Hematopoietic multipotent progenitor cell treated with erythropoietin and hydrocortisone succinate and interleukin-3 and kit ligand, for 6 days (in vitro differentiated cells): ENCODE results near the gene CRIP2.

ENCODE experiments used
- DNase-seq: peaks from one replicate; pipeline ENCODE4 v3.0.0-alpha.2; 2015

Gene CRIP2

GRCh38 chr14:105477660-105478397 is 3.2 kb downstream of the CRIP2 start:
- no peak for DNase-seq

GRCh38 chr14:105478398-105479251 is 4.0 kb downstream of the CRIP2 start:
- DNase-seq, result no peak

- no peak for DNase-seq
Observed at GRCh38 chr14:105479431-105480158, 5.0 kb downstream of the CRIP2 start.

- no peak for DNase-seq
Observed at GRCh38 chr14:105480199-105480746, 5.7 kb downstream of the CRIP2 start.

- DNase-seq, result peak; percentile 91
Observed at GRCh38 chr14:105480807-105481801, 6.5 kb downstream of the CRIP2 start.

GRCh38 chr14:105481886-105482457 is 7.4 kb downstream of the CRIP2 start:
- DNase-seq, result peak; percentile 99

GRCh38 chr14:105482486-105483110 is 8.0 kb downstream of the CRIP2 start:
- no peak for DNase-seq

- no peak for DNase-seq
Observed at GRCh38 chr14:105483300-105484068, 8.9 kb downstream of the CRIP2 start.

- no peak for DNase-seq
Observed at GRCh38 chr14:105484069-105484996, 9.7 kb downstream of the CRIP2 start.

- no peak for DNase-seq
Observed at GRCh38 chr14:105484997-105485393, 10.4 kb downstream of the CRIP2 start.

GRCh38 chr14:105485739-105486162 is 11.1 kb downstream of the CRIP2 start:
- DNase-seq, result peak; percentile 89

- peak; percentile 53 for DNase-seq
Observed at GRCh38 chr14:105486163-105486973, 11.7 kb downstream of the CRIP2 start, which contains the start of gene CRIP1. Gene CRIP1 (plus strand): TSS chr14:105486886. CDS start chr14:105487260, 374 bp downstream.

- DNase-seq, result no peak
Observed at GRCh38 chr14:105486974-105487448, 12.4 kb downstream of the CRIP2 start.

- peak; percentile 60 for DNase-seq
Observed at GRCh38 chr14:105487449-105487985, 12.9 kb downstream of the CRIP2 start.

- no peak for DNase-seq
Observed at GRCh38 chr14:105487986-105488777, 13.6 kb downstream of the CRIP2 start.

GRCh38 chr14:105488781-105489541 is 14.3 kb downstream of the CRIP2 start:
- DNase-seq, result no peak
